SK-N-SH (cell line): ENCODE results near the gene LPCAT1. TPM values are rescaled to one million over a fixed set of nuclear protein-coding genes. Genes with fewer than 3 reads are reported as not detected.

Experiments used
- CTCF ChIA-PET: fragments of 300-600, 350-600 bp; formaldehyde crosslinking; extraction: SDS; loops from one replicate; lab custom pipeline; 2021; lab: Yijun Ruan, JAX
- POLR2A ChIA-PET: fragments of 350-600 bp; sonication (Branson Sonifier 250); formaldehyde crosslinking; extraction: SDS; loops from one replicate; lab custom pipeline; 2020; ENCODE audit warnings: antibody characterized with exemption, inconsistent platforms; lab: Yijun Ruan, JAX
- DNase-seq: peaks from one replicate; pipeline ENCODE4 v3.0.0; 2012
- H2AFZ ChIP-seq: fragments of 200-600 bp; sonication (generic); 2 replicates; pipeline ENCODE4 v1.8.1; 2016; ENCODE audit warnings: antibody characterized with exemption, mild to moderate bottlenecking, low read depth
- H3F3A ChIP-seq: fragments of 200-600 bp; sonication (generic); replicated peaks from 2 replicates; pipeline ENCODE3; 2016; ENCODE audit warnings: antibody characterized with exemption, mild to moderate bottlenecking; ENCODE audit not compliant: insufficient read depth
- H3K27ac ChIP-seq, 2 experiments: fragments of 200-500 bp in 1 of 2; fragments of 200-600 bp in 1 of 2; sonication (Bioruptor generic) in 1 of 2; sonication (generic), shearing (Covaris generic) in 1 of 2; 2 replicates each; pipeline versions ENCODE4 v1.5.1 to v1.6.1; 2014 to 2016; ENCODE audit warnings: low read depth in 2 of 2, inconsistent platforms in 1 of 2, low read length in 1 of 2, mild to moderate bottlenecking in 1 of 2, mixed read lengths in 1 of 2
- H3K27me3 ChIP-seq: fragments of 200-600 bp; sonication (generic), shearing (Covaris generic); 2 replicates; pipeline ENCODE4 v1.6.1; 2016; ENCODE audit warnings: mixed run types; ENCODE audit not compliant: insufficient read depth
- H3K36me3 ChIP-seq, 2 experiments: fragments of 200-500 bp in 1 of 2; fragments of 200-600 bp in 1 of 2; sonication (Bioruptor generic) in 1 of 2; sonication (generic) in 1 of 2; replicated peaks in 1 of 2; 2 replicates each; pipeline versions ENCODE3 to v1.5.1; 2014 to 2016; ENCODE audit warnings: low read length in 1 of 2, mild to moderate bottlenecking in 1 of 2; ENCODE audit not compliant: insufficient read depth in 2 of 2, control insufficient read depth in 1 of 2
- H3K4me1 ChIP-seq, 2 experiments: fragments of 200-500 bp in 1 of 2; fragments of 200-600 bp in 1 of 2; sonication (Bioruptor generic) in 1 of 2; sonication (generic), shearing (Covaris generic) in 1 of 2; 2 replicates each; pipeline versions ENCODE4 v1.5.1 to v1.6.1; 2014 to 2016; ENCODE audit warnings: low read depth in 1 of 2, low read length in 1 of 2, mixed run types in 1 of 2; ENCODE audit not compliant: insufficient read depth in 2 of 2, control insufficient read depth in 1 of 2
- H3K4me2 ChIP-seq: fragments of 200-600 bp; sonication (generic), shearing (Covaris generic); 2 replicates; pipeline ENCODE4 v1.6.1; 2017; ENCODE audit warnings: mixed run types
- H3K4me3 ChIP-seq, 2 experiments: fragments of 200-500 bp in 1 of 2; fragments of 200-600 bp in 1 of 2; sonication (Bioruptor generic) in 1 of 2; sonication (generic), shearing (Covaris generic) in 1 of 2; 2 replicates each; pipeline versions ENCODE4 v1.5.1 to v1.8.1; 2014 to 2016; ENCODE audit warnings: low read depth in 2 of 2, inconsistent platforms in 1 of 2, low read length in 1 of 2, mild to moderate bottlenecking in 1 of 2, mixed read lengths in 1 of 2, moderate library complexity in 1 of 2
- H3K79me2 ChIP-seq: fragments of 200-600 bp; sonication (generic); 2 replicates; pipeline ENCODE4 v1.8.1; 2017; ENCODE audit warnings: mild to moderate bottlenecking; ENCODE audit not compliant: insufficient read depth
- H3K9ac ChIP-seq: fragments of 200-600 bp; sonication (generic); 2 replicates; pipeline ENCODE4 v1.6.1; 2017; ENCODE audit warnings: mixed run types
- H3K9me2 ChIP-seq: fragments of 200-600 bp; sonication (generic); 2 replicates; pipeline ENCODE4 v1.6.1; 2017; ENCODE audit warnings: mixed run types
- H3K9me3 ChIP-seq: fragments of 200-600 bp; sonication (generic); 2 replicates; pipeline ENCODE4 v1.6.1; 2017; ENCODE audit warnings: mixed run types, mild to moderate bottlenecking, moderate library complexity
- H4K20me1 ChIP-seq: fragments of 200-600 bp; sonication (generic); 2 replicates; pipeline ENCODE4 v1.6.1; 2017; ENCODE audit warnings: mild to moderate bottlenecking, mixed run types; ENCODE audit not compliant: insufficient read depth
- CHD2 ChIP-seq: fragments of 150-350 bp; IDR thresholded peaks from 2 replicates; pipeline ENCODE4 v1.6.1; 2018; ENCODE audit warnings: low read length; ENCODE audit not compliant: partially characterized antibody
- ELF1 ChIP-seq: IDR thresholded peaks from 2 replicates; pipeline ENCODE4 v1.4.0; 2012
- EP300 ChIP-seq, 2 experiments: IDR thresholded peaks; 2 replicates each; pipeline versions ENCODE4 v1.4.0 to v1.6.1; 2012; ENCODE audit warnings: borderline replicate concordance in 1 of 2, low read depth in 1 of 2, low read length in 1 of 2
- EZH2phosphoT487 ChIP-seq: fragments of 200-600 bp; sonication (generic); IDR thresholded peaks from 2 replicates; pipeline ENCODE4 v1.6.1; 2017; ENCODE audit warnings: low read depth, mixed run types, mild to moderate bottlenecking, antibody characterized with exemption, moderate library complexity, borderline replicate concordance
- FOSL2 ChIP-seq: IDR thresholded peaks from 2 replicates; pipeline ENCODE4 v1.4.0; 2012; ENCODE audit warnings: low read depth, mild to moderate bottlenecking, moderate library complexity, borderline replicate concordance
- GABPA ChIP-seq: IDR thresholded peaks from 2 replicates; pipeline ENCODE4 v1.4.0; 2012; ENCODE audit warnings: low read depth, mild to moderate bottlenecking
- JUND ChIP-seq: IDR thresholded peaks from 2 replicates; pipeline ENCODE4 v1.4.0; 2012
- MEF2A ChIP-seq: IDR thresholded peaks from 2 replicates; pipeline ENCODE4 v1.4.0; 2012; ENCODE audit warnings: low read depth, borderline replicate concordance
- NRF1 ChIP-seq: IDR thresholded peaks from 2 replicates; pipeline ENCODE4 v1.6.1; 2012; ENCODE audit warnings: low read depth, mild to moderate bottlenecking, low read length
- RAD21 ChIP-seq: IDR thresholded peaks from 2 replicates; pipeline ENCODE4 v1.6.1; 2012; ENCODE audit warnings: mild to moderate bottlenecking, low read length
- RCOR1 ChIP-seq: fragments of 150-350 bp; IDR thresholded peaks from 2 replicates; pipeline ENCODE4 v1.6.1; 2017; ENCODE audit warnings: antibody characterized with exemption, low read length
- RFX5 ChIP-seq: IDR thresholded peaks from 2 replicates; pipeline ENCODE4 v1.6.1; 2012; ENCODE audit warnings: mild to moderate bottlenecking, improper control_type of control experiment, low read length
- RXRA ChIP-seq: IDR thresholded peaks from 2 replicates; pipeline ENCODE4 v1.4.0; 2012; ENCODE audit warnings: low read depth, mild to moderate bottlenecking, borderline replicate concordance
- SIN3A ChIP-seq: IDR thresholded peaks from 2 replicates; pipeline ENCODE4 v1.6.1; 2012; ENCODE audit warnings: low read depth, mild to moderate bottlenecking, low read length, moderate library complexity, borderline replicate concordance
- SMC3 ChIP-seq: IDR thresholded peaks from 2 replicates; pipeline ENCODE4 v1.6.1; 2012; ENCODE audit warnings: low read depth, low read length, improper control_type of control experiment
- TCF12 ChIP-seq: IDR thresholded peaks from 2 replicates; pipeline ENCODE4 v1.4.0; 2012
- WGBS: methylation state at CpG from one replicate; pipeline ENCODE4 v1.1.6; 2017; ENCODE audit warnings: low lambda C conversion rate; 5-methylcytosine and 5-hydroxymethylcytosine counted together
- polyA plus RNA-seq, 3 experiments: library from polyadenylated mRNA; depleted of rRNA; stranded (reverse); fragments of >200 nt; gene quantifications; 2 replicates each; pipeline ENCODE4 v1.2.3, GENCODE V29; 2012
- TF ChIP-seq, protein P1 (sequence below): IDR thresholded peaks from 2 replicates; pipeline ENCODE4 v1.6.1; 2012; ENCODE audit warnings: mild to moderate bottlenecking, low read depth, low read length, moderate library complexity
- TF ChIP-seq, protein P2 (sequence below): fragments of 200-600 bp; sonication (generic); IDR thresholded peaks from 2 replicates; pipeline ENCODE4 v1.6.1; 2017; ENCODE audit warnings: antibody characterized with exemption, mild to moderate bottlenecking, moderate library complexity
- TF ChIP-seq, protein P3 (sequence below): IDR thresholded peaks from 2 replicates; pipeline ENCODE4 v1.4.0; 2012; ENCODE audit warnings: low read depth, borderline replicate concordance
- TF ChIP-seq, protein P4 (sequence below): fragments of 150-350 bp; IDR thresholded peaks from 2 replicates; pipeline ENCODE4 v1.6.1; 2017; ENCODE audit warnings: antibody characterized with exemption, low read length, low read depth, borderline replicate concordance

Gene LPCAT1
- polyA plus RNA-seq, 1 of the 3 experiments (the other 2 are of a cell fraction), result 42.3 TPM

DNA sequence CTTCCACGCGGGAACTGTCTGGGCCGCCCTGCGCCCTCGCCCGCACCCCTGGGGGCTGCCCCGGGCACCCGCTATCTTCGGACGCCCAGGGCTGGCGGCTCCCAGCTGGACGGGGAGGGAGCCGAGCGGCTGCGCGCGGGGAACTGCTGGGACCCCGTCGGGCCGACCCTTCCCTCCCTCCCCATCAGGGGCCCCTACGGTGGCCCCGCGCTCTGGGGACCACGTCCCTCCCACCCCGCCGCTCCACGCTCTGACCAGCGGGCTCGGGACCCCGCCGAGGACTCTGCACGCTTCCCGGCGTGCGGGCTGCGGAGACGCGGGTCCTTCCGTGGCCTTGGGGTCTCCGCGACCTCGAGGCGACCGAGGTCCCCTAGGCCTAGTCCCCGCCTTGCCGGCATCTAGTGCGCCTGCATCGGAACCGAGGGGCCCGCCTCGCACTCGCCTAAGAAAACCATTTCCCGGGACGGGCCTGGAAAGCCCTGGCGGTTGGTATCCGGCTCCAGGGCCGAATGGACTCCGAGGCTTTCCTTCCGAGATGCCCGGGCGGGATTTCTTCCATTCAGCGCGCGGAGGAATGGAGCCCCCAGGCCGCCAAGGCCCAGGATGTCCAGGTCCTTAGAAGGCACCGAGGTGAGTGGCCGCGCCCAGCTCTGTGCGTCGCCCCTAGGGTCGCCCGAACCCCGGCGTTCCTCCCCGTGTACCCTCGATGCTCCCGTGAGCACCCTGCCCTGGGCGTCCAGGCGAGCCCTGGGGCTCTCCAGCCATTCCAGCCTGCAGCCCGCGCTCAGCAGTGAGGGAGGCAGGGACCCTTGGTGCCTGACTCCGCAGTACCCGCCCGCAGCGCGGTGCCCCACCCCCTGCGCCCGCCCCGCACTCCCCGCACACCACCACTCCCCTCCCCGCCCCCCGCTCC is 77.8 kb downstream of the LPCAT1 start:
- no peaks in the 10 kb centered on the region for H4K20me1 ChIP-seq
- no peak overlapping the region for H3K9ac ChIP-seq
- H3K27ac ChIP-seq, result no peak overlapping the region
- no peak overlapping the region for H3K4me3 ChIP-seq
- DNase-seq, result no peak
- no peaks in the 10 kb centered on the region for H3K4me1 ChIP-seq
- ChIA-PET CTCF (no interaction called here), POLR2A (no interaction called here)
- peaks cover 87% of the 10 kb centered on the region for H3K27me3 ChIP-seq
- no peak overlapping the region for H3K4me2 ChIP-seq
- 0% methylated on average over 8 of the region's 92 CpGs for WGBS
- H3K9me3 ChIP-seq, result no peaks in the 10 kb centered on the region
- H3F3A ChIP-seq, result no peaks in the 10 kb centered on the region
- H2AFZ ChIP-seq, result no peak overlapping the region
- H3K9me2 ChIP-seq, result no peaks in the 10 kb centered on the region
- H3K36me3 ChIP-seq, result no peaks in the 10 kb centered on the region
- TF ChIP-seq GABPA, result no peak
- TF ChIP-seq TCF12, result no peak
- TF ChIP-seq, protein P1, sequence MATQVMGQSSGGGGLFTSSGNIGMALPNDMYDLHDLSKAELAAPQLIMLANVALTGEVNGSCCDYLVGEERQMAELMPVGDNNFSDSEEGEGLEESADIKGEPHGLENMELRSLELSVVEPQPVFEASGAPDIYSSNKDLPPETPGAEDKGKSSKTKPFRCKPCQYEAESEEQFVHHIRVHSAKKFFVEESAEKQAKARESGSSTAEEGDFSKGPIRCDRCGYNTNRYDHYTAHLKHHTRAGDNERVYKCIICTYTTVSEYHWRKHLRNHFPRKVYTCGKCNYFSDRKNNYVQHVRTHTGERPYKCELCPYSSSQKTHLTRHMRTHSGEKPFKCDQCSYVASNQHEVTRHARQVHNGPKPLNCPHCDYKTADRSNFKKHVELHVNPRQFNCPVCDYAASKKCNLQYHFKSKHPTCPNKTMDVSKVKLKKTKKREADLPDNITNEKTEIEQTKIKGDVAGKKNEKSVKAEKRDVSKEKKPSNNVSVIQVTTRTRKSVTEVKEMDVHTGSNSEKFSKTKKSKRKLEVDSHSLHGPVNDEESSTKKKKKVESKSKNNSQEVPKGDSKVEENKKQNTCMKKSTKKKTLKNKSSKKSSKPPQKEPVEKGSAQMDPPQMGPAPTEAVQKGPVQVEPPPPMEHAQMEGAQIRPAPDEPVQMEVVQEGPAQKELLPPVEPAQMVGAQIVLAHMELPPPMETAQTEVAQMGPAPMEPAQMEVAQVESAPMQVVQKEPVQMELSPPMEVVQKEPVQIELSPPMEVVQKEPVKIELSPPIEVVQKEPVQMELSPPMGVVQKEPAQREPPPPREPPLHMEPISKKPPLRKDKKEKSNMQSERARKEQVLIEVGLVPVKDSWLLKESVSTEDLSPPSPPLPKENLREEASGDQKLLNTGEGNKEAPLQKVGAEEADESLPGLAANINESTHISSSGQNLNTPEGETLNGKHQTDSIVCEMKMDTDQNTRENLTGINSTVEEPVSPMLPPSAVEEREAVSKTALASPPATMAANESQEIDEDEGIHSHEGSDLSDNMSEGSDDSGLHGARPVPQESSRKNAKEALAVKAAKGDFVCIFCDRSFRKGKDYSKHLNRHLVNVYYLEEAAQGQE, result no peak
- TF ChIP-seq SMC3, result no peak
- TF ChIP-seq NRF1, result no peak
- TF ChIP-seq, protein P2, sequence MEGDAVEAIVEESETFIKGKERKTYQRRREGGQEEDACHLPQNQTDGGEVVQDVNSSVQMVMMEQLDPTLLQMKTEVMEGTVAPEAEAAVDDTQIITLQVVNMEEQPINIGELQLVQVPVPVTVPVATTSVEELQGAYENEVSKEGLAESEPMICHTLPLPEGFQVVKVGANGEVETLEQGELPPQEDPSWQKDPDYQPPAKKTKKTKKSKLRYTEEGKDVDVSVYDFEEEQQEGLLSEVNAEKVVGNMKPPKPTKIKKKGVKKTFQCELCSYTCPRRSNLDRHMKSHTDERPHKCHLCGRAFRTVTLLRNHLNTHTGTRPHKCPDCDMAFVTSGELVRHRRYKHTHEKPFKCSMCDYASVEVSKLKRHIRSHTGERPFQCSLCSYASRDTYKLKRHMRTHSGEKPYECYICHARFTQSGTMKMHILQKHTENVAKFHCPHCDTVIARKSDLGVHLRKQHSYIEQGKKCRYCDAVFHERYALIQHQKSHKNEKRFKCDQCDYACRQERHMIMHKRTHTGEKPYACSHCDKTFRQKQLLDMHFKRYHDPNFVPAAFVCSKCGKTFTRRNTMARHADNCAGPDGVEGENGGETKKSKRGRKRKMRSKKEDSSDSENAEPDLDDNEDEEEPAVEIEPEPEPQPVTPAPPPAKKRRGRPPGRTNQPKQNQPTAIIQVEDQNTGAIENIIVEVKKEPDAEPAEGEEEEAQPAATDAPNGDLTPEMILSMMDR, result no peak
- TF ChIP-seq MEF2A, result no peak
- no peak for TF ChIP-seq SIN3A
- no peak for TF ChIP-seq JUND
- no peak for TF ChIP-seq FOSL2
- no peak for TF ChIP-seq CHD2
- no peak for TF ChIP-seq RXRA
- no peak for TF ChIP-seq EZH2phosphoT487
- TF ChIP-seq EP300 (IDR thresholded peaks at IDR 0.05; ENCODE audit: borderline replicate concordance in 1 of 2, low read depth in 1 of 2, low read length in 1 of 2), result no peak
- TF ChIP-seq RCOR1, result no peak
- no peak for TF ChIP-seq ELF1
- no peak for TF ChIP-seq RAD21
- no peak for TF ChIP-seq RFX5
- TF ChIP-seq, protein P3, sequence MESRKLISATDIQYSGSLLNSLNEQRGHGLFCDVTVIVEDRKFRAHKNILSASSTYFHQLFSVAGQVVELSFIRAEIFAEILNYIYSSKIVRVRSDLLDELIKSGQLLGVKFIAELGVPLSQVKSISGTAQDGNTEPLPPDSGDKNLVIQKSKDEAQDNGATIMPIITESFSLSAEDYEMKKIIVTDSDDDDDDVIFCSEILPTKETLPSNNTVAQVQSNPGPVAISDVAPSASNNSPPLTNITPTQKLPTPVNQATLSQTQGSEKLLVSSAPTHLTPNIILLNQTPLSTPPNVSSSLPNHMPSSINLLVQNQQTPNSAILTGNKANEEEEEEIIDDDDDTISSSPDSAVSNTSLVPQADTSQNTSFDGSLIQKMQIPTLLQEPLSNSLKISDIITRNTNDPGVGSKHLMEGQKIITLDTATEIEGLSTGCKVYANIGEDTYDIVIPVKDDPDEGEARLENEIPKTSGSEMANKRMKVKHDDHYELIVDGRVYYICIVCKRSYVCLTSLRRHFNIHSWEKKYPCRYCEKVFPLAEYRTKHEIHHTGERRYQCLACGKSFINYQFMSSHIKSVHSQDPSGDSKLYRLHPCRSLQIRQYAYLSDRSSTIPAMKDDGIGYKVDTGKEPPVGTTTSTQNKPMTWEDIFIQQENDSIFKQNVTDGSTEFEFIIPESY, result no peak
- TF ChIP-seq, protein P4, sequence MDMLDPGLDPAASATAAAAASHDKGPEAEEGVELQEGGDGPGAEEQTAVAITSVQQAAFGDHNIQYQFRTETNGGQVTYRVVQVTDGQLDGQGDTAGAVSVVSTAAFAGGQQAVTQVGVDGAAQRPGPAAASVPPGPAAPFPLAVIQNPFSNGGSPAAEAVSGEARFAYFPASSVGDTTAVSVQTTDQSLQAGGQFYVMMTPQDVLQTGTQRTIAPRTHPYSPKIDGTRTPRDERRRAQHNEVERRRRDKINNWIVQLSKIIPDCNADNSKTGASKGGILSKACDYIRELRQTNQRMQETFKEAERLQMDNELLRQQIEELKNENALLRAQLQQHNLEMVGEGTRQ, result no peak
- H3K79me2 ChIP-seq, result no peaks in the 10 kb centered on the region
